OCI-LY7 (cell line): ENCODE results near the gene FAM135A. TPM values are rescaled to one million over a fixed set of nuclear protein-coding genes. Genes with fewer than 3 reads are reported as not detected.
"Not testable (repeated sequence)": the region's sequence is repeated elsewhere in the genome, so short reads cannot be mapped to it uniquely, and the experiment has no call there.

Experiments used
- BruUV-seq: library from RNA; stranded (reverse); fragments of 400-500 nt; replicated peaks from 2 replicates; lab custom pipeline; 2021; lab: Mats Ljungman, UMichigan
- CTCF ChIA-PET: fragments of 300-600 bp; sonication (Branson Sonifier 250); formaldehyde crosslinking; loops from one replicate; lab custom pipeline; 2022; ENCODE audit warnings: antibody characterized with exemption; ENCODE audit not compliant: unreplicated experiment; lab: Charles Lee
- POLR2A ChIA-PET: fragments of 300-600 bp; sonication (Branson Sonifier 250); formaldehyde crosslinking; loops from one replicate; lab custom pipeline; 2022; ENCODE audit warnings: antibody characterized with exemption; lab: Charles Lee
- DNase-seq: peaks from one replicate; pipeline ENCODE4 v3.0.0-alpha.2; 2015; ENCODE audit warnings: low spot score
- H2AFZ ChIP-seq: fragments of 200-600 bp; sonication (generic), shearing (Covaris generic); 2 replicates; pipeline ENCODE4 v1.6.1; 2014; ENCODE audit warnings: mild to moderate bottlenecking, antibody characterized with exemption, low read length, moderate library complexity
- H3K27ac ChIP-seq: fragments of 200-600 bp; sonication (generic); 2 replicates; pipeline ENCODE4 v1.5.1; 2014; ENCODE audit warnings: mixed run types, low read depth, mild to moderate bottlenecking, moderate library complexity, low read length, inconsistent platforms; ENCODE audit not compliant: poor library complexity, severe bottlenecking
- H3K36me3 ChIP-seq: fragments of 200-600 bp; sonication (generic); 2 replicates; pipeline ENCODE4 v1.6.1; 2014; ENCODE audit warnings: mild to moderate bottlenecking, antibody characterized with exemption, low read length, moderate library complexity, mixed read lengths; ENCODE audit not compliant: insufficient read depth
- H3K4me1 ChIP-seq: fragments of 200-600 bp; sonication (generic); 2 replicates; pipeline ENCODE4 v1.5.1; 2014; ENCODE audit warnings: mild to moderate bottlenecking, low read length; ENCODE audit not compliant: insufficient read depth, poor library complexity, severe bottlenecking
- H3K4me2 ChIP-seq: fragments of 200-600 bp; sonication (generic); 2 replicates; pipeline ENCODE4 v1.6.1; 2014; ENCODE audit warnings: mild to moderate bottlenecking, low read length
- H3K4me3 ChIP-seq: fragments of 200-600 bp; sonication (generic); 2 replicates; pipeline ENCODE4 v1.5.1; 2014; ENCODE audit warnings: mild to moderate bottlenecking, low read depth, low read length; ENCODE audit not compliant: poor library complexity, severe bottlenecking
- H3K79me2 ChIP-seq: fragments of 200-600 bp; sonication (generic); 2 replicates; pipeline ENCODE4 v1.6.1; 2016; ENCODE audit warnings: low read depth, mild to moderate bottlenecking, low read length, moderate library complexity, mixed read lengths; ENCODE audit not compliant: insufficient read depth
- H3K9me2 ChIP-seq: fragments of 200-600 bp; sonication (generic); 2 replicates; pipeline ENCODE4 v1.6.1; 2016; ENCODE audit warnings: mild to moderate bottlenecking, low read length, mixed read lengths; ENCODE audit not compliant: insufficient read depth
- H3K9me3 ChIP-seq: fragments of 200-600 bp; sonication (generic); 2 replicates; pipeline ENCODE4 v1.6.1; 2014; ENCODE audit warnings: mild to moderate bottlenecking, mixed run types, low read length, mixed read lengths
- H4K20me1 ChIP-seq: fragments of 200-600 bp; sonication (generic); 2 replicates; pipeline ENCODE4 v1.6.1; 2014; ENCODE audit warnings: mild to moderate bottlenecking, antibody characterized with exemption, low read length, moderate library complexity, mixed read lengths; ENCODE audit not compliant: insufficient read depth
- EZH2phosphoT487 ChIP-seq: fragments of 200-600 bp; sonication (generic); IDR thresholded peaks from 2 replicates; pipeline ENCODE4 v1.6.1; 2018; ENCODE audit warnings: low read depth, borderline replicate concordance, mild to moderate bottlenecking, mixed run types, antibody characterized with exemption, low read length, moderate library complexity, mixed read lengths
- intact Hi-C: fragments of 100-400 bp; cut with micrococcal nuclease; formaldehyde crosslinking; loops from one replicate; pipeline ENCODE4 v1.10.0; 2022; ENCODE audit not compliant: unreplicated experiment
- total RNA-seq, 2 experiments: library from RNA; depleted of rRNA in 1 of 2; stranded (reverse); fragments of >200 nt in 1 of 2; shearing (Covaris generic) in 1 of 2; gene quantifications; 2 replicates each; pipeline ENCODE4 v1.2.3, GENCODE V29; 2014 to 2022
- TF ChIP-seq, protein P1 (sequence below): fragments of 200-600 bp; sonication (generic); conservative IDR thresholded peaks from 2 replicates; pipeline ENCODE4 v1.5.1; 2014; ENCODE audit warnings: mild to moderate bottlenecking, antibody characterized with exemption, low read length, moderate library complexity, mixed read lengths

FAM135A gene
- total RNA-seq, 2 experiments from 2014 or later = 35.5 to 66.2 TPM

DNA sequence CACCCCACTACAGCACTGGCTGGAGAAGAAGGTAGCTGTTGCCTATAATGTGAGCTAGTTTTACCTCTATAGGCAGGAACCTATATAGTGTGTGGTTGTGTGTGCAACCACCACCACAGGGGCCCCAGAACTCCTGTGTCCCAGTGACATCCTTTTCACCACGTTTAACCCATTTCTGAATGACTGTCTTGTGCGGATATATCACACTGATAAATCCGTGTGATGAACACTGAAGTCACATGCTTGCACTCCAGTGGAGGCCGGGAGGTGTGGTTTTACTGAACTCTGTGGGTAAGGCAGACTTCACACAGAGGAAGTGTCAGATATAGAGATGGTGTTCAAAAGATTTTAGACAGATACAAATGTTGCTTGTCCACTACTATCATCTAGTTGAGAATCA, 185.9 kb downstream of the FAM135A start:
- H3K79me2 ChIP-seq = no peaks in the 10 kb centered on the region
- H3K36me3 ChIP-seq = no peaks in the 10 kb centered on the region
- H3K27ac ChIP-seq = no peak overlapping the region
- H3K9me3 ChIP-seq = no peaks in the 10 kb centered on the region
- no peak overlapping the region for H3K4me2 ChIP-seq
- TF ChIP-seq, protein P1, sequence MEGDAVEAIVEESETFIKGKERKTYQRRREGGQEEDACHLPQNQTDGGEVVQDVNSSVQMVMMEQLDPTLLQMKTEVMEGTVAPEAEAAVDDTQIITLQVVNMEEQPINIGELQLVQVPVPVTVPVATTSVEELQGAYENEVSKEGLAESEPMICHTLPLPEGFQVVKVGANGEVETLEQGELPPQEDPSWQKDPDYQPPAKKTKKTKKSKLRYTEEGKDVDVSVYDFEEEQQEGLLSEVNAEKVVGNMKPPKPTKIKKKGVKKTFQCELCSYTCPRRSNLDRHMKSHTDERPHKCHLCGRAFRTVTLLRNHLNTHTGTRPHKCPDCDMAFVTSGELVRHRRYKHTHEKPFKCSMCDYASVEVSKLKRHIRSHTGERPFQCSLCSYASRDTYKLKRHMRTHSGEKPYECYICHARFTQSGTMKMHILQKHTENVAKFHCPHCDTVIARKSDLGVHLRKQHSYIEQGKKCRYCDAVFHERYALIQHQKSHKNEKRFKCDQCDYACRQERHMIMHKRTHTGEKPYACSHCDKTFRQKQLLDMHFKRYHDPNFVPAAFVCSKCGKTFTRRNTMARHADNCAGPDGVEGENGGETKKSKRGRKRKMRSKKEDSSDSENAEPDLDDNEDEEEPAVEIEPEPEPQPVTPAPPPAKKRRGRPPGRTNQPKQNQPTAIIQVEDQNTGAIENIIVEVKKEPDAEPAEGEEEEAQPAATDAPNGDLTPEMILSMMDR = no peak
- TF ChIP-seq EZH2phosphoT487 = no peak
- no peaks in the 10 kb centered on the region for H3K9me2 ChIP-seq
- H2AFZ ChIP-seq = no peak overlapping the region
- no peaks in the 10 kb centered on the region for H4K20me1 ChIP-seq
- POLR2A ChIA-PET = interaction anchor here (0.6 to 1.1 kb wide), 5 partner anchors 12 to 326 kb away, joined by 3 to 11 read pairs (median 4); no protein-coding TSS in a partner anchor
- H3K4me3 ChIP-seq = no peak overlapping the region
- no peak for DNase-seq
- intact Hi-C loops = no loop called here
- BruUV-seq = no TSS peak
- H3K4me1 ChIP-seq = no peaks in the 10 kb centered on the region
- CTCF ChIA-PET = no interaction called here

- CTCF ChIA-PET = no interaction called here
- H3K9me3 ChIP-seq = no peaks in the 10 kb centered on the region
Measured at GRCh38 chr6:70601014-70601413, 187.7 kb downstream of the FAM135A start.

GRCh38 chr6:70604254-70604653, 190.9 kb downstream of the FAM135A start:
- intact Hi-C loops = no loop called here
- POLR2A ChIA-PET = no interaction called here
- CTCF ChIA-PET = no interaction called here

More at GRCh38 chr6:70601014-70601413, 187.7 kb downstream of the FAM135A start:
- Histone ChIP-seq H3K4me3 (no peak overlapping the region), H3K27ac (no peak overlapping the region), H3K9me2 (no peaks in the 10 kb centered on the region), H2AFZ (no peak overlapping the region), H3K4me2 (no peak overlapping the region), H3K36me3 (no peaks in the 10 kb centered on the region), H3K4me1 (no peaks in the 10 kb centered on the region), H3K79me2 (no peaks in the 10 kb centered on the region), H4K20me1 (no peaks in the 10 kb centered on the region)
- TF ChIP-seq, protein P1 = no peak
- TF ChIP-seq EZH2phosphoT487 = no peak
- intact Hi-C loops = no loop called here
- DNase-seq = no peak
- BruUV-seq = no TSS peak
- POLR2A ChIA-PET = no interaction called here

GRCh38 chr6:70607371-70607770, 194.1 kb downstream of the FAM135A start:
- H3K4me2 ChIP-seq, POLR2A ChIA-PET, H3K9me2 ChIP-seq, H3K4me3 ChIP-seq, H3K27ac ChIP-seq, CTCF ChIA-PET, H3K36me3 ChIP-seq, H4K20me1 ChIP-seq, H3K9me3 ChIP-seq, H2AFZ ChIP-seq, H3K4me1 ChIP-seq, BruUV-seq, H3K79me2 ChIP-seq, intact Hi-C loops, DNase-seq: not testable (repeated sequence)

More at GRCh38 chr6:70604254-70604653, 190.9 kb downstream of the FAM135A start:
- Histone ChIP-seq H3K4me1 (no peaks in the 10 kb centered on the region), H3K27ac (no peak overlapping the region), H3K4me2 (no peak overlapping the region), H3K36me3 (no peaks in the 10 kb centered on the region), H3K9me3 (no peaks in the 10 kb centered on the region), H2AFZ (no peak overlapping the region), H3K79me2 (no peaks in the 10 kb centered on the region), H3K4me3 (no peak overlapping the region), H3K9me2 (no peaks in the 10 kb centered on the region), H4K20me1 (no peaks in the 10 kb centered on the region)
- DNase-seq = no peak
- TF ChIP-seq, protein P1 = no peak
- no peak for TF ChIP-seq EZH2phosphoT487
- BruUV-seq = no TSS peak
